Hypothalamus (tissue), 51 donors: Measurements from ENCODE around the gene SDC1.
"Not testable (repeated sequence)": the region's sequence is repeated elsewhere in the genome, so short reads cannot be mapped to it uniquely, and the experiment has no call there.

Source experiments
- DNase-seq, 51 donors: peaks; one replicate each; lab custom pipeline; 2025; lab: John Stamatoyannopoulos, UW

Gene SDC1

DNA sequence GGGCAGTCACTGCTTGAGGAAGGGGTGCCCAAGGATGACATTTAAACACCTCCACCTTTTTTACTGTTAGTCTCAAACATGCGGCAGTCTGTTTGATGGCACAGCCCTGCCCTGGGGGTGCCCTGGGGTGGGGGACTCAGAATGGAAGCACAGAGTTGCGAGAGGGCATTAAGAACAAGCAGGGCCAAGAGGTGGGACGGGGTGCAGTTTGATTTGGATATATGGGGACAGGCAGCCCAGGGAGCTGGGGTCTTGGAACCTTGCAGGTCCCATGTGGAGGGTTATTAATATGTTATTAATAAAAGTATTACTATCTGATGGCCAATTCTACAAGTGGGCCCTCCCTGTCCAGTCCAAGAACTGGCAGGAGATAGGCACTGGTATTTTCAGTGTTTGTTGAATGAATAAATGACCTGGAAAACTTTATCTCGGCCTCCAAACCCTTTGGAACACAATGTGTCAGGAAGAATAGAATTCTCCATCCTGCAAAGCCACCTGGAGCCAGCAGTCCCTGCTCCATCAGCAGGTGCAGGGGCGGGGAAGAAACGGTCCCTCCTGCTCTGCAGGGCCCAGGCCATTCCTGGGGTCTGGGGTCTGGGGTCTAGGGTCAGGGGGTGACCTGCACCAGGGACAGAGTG lies 25.2 kb downstream of the SDC1 start:
- DNase-seq, result no peak

GRCh38 chr2:20198796-20199632 lies 25.9 kb downstream of the SDC1 start:
- no peak for DNase-seq

DNA sequence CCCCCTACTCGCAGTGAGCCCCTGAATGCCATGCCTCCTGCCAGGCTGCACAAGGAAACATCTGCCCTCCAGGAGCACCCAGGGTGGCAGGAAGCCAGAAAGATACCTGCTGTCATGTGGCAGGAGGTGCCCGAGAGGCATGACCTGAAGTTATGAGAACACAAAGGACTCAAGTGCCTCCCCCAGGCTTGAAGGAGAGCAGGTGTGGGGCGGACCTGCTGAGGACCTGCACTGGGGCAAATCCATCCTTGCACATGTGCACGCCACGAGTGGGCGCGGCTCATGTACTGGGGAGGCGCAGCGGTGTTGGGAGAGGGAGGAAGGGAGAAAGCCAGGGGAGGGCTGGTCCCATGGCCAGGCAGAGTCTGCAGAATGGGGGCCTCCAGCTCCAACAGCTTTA lies 26.9 kb downstream of the SDC1 start:
- DNase-seq, result no peak

DNA sequence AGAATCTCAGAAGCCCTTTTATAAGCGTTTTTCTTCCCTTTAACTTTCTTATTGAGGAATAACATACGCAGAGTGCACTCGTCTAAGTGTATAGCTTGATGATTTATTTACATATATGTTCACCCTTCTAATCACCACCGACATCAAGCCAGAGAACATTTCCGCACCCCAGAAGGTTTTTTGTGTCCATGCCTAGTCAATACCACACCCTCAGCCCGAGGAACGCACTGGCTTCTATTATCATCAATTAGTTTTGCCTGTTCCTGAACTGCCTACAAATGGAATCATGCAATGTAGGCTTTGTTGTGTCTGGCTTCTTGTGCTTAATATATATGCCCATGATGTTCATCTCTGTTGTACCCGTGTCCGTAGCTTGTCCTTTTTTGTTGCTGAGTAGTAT lies 27.7 kb downstream of the SDC1 start:
- no peak for DNase-seq

GRCh38 chr2:20196657-20197161 lies 28.2 kb downstream of the SDC1 start:
- DNase-seq, result no peak

GRCh38 chr2:20196053-20196656 lies 28.8 kb downstream of the SDC1 start:
- DNase-seq, result no peak

- DNase-seq, result no peak
Measured at GRCh38 chr2:20195431-20196033, 29.4 kb downstream of the SDC1 start.

GRCh38 chr2:20195016-20195411 lies 29.9 kb downstream of the SDC1 start:
- DNase-seq, result not testable (repeated sequence)

DNA sequence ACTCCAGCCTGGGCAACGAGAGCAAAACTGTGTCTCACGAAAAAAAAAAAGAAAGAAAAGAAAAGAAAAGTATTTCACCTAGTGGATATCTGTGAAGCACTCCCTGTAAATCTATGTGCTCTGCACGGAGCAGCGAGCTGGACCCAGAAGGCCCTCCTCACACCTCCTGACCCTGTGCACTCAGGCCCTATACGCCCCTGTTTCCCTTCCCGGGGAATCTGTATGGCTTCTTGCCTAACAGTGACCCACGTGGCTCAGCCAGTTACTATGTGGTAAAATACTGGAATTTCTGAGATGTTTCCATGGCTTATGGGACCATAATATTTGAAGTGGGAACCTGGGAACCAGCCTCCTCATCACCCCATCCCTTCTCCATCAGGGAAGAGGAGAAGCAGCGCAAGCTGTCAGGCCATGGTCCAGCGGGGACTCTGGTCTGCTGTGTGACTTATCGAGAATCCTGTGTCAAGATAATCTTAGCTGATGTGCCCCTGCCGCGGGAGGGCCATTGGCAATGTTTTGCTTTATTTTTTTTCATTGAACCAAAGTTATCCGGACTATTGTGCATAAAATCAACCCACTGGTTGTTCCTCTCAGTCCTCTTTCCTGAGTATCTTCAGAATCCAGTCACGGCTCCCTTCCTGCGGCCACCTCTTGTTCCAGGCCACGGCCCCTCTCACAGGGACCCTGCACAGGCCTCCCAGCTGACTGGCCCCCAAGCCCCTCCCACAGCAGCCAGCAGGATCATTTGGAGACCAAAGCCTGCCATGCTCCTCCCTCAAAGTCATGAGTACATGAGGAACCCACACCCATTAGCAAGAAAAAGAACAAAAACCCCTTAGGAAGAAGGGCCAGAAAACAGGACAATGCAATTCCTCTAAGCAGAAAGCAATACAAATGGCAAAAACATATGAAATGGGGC lies 30.6 kb downstream of the SDC1 start:
- no peak for DNase-seq

- no peak for DNase-seq
Measured at GRCh38 chr2:20193185-20193584, 31.7 kb downstream of the SDC1 start.

GRCh38 chr2:20192781-20193180 lies 32.1 kb downstream of the SDC1 start:
- no peak for DNase-seq

- no peak for DNase-seq
Measured at GRCh38 chr2:20191714-20192569, 33.0 kb downstream of the SDC1 start.

- no peak for DNase-seq
Measured at GRCh38 chr2:20190876-20191713, 33.8 kb downstream of the SDC1 start.

DNA sequence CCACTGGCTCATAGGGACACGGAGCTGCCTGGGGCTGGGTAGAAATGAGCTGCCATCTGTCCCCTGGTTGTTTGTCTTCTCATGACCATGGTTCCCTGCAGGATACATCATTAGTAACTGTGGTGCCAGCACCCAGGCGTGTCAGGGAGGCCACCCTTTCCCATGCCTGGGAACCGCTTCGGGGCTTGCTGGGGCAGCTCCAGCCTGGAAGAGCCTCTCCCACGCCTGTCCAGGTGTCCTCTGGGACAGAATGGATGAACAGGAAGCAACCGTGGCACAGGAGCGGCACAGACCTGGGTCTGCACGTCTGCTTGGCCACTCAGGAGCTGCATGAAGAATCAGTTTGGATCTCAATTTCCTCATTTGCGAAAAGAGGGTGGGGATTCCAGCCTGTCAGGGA lies 34.8 kb downstream of the SDC1 start:
- no peak for DNase-seq

DNA sequence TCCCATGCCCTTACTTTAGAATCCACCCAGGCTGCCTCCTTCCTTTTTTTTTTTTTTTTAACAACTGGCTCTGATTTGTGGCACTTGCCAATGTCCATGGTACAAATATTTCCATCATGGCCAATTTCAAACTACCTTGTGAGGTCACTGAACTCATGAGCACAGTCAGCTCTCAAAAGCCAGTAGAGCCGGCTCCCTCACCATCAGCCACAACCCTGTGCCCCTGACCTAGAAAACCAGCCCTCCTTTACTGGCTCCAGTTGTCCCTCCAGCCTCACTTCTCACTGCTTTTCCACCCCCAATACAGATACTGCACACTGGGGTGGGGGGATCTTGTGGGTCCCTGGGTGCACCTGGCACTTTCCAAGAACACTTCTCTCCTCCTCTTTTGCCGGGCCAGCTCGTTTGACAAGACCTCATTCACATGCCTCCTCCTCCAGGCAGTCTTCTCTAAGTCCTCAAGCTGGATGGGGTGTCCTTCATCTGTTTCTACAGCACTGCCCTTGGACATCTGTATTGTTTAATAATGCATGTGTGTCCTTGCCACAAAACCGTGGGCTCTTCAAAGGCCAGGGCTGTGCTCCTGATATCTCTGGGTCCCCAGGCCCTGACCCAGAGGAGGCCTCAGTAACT lies 35.5 kb downstream of the SDC1 start:
- DNase-seq, result no peak

DNA sequence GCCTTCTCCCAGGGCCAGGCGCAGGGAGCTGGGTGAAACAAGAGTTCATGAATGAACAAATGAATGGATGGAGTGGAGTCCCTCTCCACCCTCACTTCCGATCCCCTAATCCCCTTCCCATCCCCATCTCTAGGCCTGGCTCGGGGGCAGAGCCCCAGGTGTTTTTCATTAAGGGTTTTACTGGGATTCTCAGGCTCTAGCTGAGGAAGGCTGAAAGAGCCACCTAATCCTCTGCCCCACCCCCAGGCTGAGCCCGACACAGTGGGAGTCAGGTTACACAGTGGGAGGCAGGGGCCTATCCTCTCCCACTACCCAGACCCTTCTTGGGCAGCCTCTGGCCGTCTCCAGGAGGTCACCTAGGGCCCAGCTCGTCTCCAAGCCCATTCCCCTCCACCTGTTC lies 36.1 kb downstream of the SDC1 start:
- DNase-seq, result no peak

DNA sequence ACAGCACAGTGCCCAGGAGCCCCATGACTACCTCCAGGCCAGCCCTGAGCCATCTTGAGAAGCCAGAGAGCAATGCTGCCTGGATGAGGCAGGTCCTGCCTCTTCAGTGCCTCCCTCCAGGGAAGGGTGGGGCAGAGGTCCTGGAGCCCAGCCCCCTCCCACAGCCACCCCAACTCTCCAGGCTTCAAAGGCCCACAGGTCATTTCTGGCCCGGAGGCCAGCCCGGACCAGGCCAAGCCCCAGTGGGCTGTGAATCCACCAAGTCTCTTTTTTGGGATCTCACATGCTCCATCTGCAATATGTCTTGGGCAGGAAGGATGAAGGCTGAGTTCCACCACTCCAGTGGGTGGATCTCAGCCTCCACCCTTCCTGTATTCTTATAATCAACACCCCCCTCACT lies 36.7 kb downstream of the SDC1 start:
- DNase-seq, result no peak

DNA sequence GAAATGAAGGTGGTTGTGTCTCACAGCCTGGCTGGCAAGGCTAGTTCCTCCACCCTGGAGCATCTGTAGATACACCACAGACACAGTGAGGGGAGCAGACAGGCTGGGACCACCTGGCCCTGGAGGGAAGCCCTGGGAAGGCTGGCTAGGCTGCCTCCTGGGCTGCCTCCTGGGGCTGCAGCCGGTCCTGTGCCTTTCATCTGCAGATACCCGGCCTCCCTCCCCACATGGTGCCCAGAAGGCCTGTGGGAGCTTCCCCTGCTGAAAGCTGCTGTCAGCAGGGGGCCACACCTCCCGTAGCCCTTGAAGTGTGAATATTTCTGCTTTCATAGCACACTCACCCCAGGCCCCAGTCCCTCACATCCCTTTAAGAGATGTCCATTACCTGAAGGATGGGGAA lies 37.6 kb downstream of the SDC1 start:
- no peak for DNase-seq
